Caco-2 (cell line): Measurements from ENCODE around the gene NFASC. TPM values are rescaled to one million over a fixed set of nuclear protein-coding genes. Genes with fewer than 3 reads are reported as not detected.

Experiments used
- BruUV-seq: library from RNA; stranded (reverse); fragments of 400-500 nt; replicated peaks from 2 replicates; lab custom pipeline; 2021; lab: Mats Ljungman, UMichigan
- CTCF ChIA-PET: fragments of 300-600 bp; sonication (Branson Sonifier 250); formaldehyde crosslinking; loops from one replicate; lab custom pipeline; 2022; ENCODE audit warnings: antibody characterized with exemption; lab: Charles Lee
- POLR2A ChIA-PET: fragments of 300-600 bp; sonication (Branson Sonifier 250); formaldehyde crosslinking; loops from one replicate; lab custom pipeline; 2022; ENCODE audit warnings: antibody characterized with exemption; lab: Charles Lee
- DNase-seq, 2 experiments: peaks; one replicate each; pipeline versions ENCODE4 v3.0.0 to v3.0.0-alpha.2; 2020 to 2022
- H3K27me3 ChIP-seq: replicated peaks from 2 replicates; pipeline ENCODE4 v1.6.0; 2011; ENCODE audit warnings: low read length; ENCODE audit not compliant: control insufficient read depth, insufficient read depth
- H3K36me3 ChIP-seq: 2 replicates; pipeline ENCODE4 v1.5.1; 2011; ENCODE audit warnings: low read length; ENCODE audit not compliant: control insufficient read depth, insufficient read depth
- H3K4me1 ChIP-seq: fragments of 250-450 bp; sonication (Bioruptor Pico); 2 replicates; pipeline ENCODE4 v1.5.1; 2020; ENCODE audit warnings: mild to moderate bottlenecking
- H3K4me3 ChIP-seq: 2 replicates; pipeline ENCODE4 v1.5.1; 2011; ENCODE audit warnings: low read depth, mild to moderate bottlenecking, control low read depth, low read length
- H3K9me3 ChIP-seq: fragments of 250-450 bp; sonication (Bioruptor Pico); 2 replicates; pipeline ENCODE4 v1.5.1; 2020; ENCODE audit warnings: mild to moderate bottlenecking, moderate library complexity
- H3K27ac Mint-ChIP-seq: one replicate; pipeline ENCODE4 v1.8.0; 2022; ENCODE audit warnings: mixed read lengths; ENCODE audit not compliant: unreplicated experiment
- H3K27me3 Mint-ChIP-seq: one replicate; pipeline ENCODE4 v1.8.0; 2022; ENCODE audit warnings: mixed read lengths; ENCODE audit not compliant: insufficient read depth, unreplicated experiment
- H3K36me3 Mint-ChIP-seq: one replicate; pipeline ENCODE4 v1.8.0; 2022; ENCODE audit warnings: mild to moderate bottlenecking, mixed read lengths; ENCODE audit not compliant: insufficient read depth, unreplicated experiment
- H3K4me1 Mint-ChIP-seq: one replicate; pipeline ENCODE4 v1.8.0; 2022; ENCODE audit warnings: low read depth, mixed read lengths; ENCODE audit not compliant: unreplicated experiment
- H3K4me3 Mint-ChIP-seq: one replicate; pipeline ENCODE4 v1.8.0; 2022; ENCODE audit warnings: mild to moderate bottlenecking, moderate library complexity, mixed read lengths; ENCODE audit not compliant: unreplicated experiment
- H3K9me3 Mint-ChIP-seq: one replicate; pipeline ENCODE4 v1.8.0; 2022; ENCODE audit warnings: mixed read lengths; ENCODE audit not compliant: unreplicated experiment
- intact Hi-C: fragments of 100-400 bp; cut with micrococcal nuclease; formaldehyde crosslinking; loops from one replicate; pipeline ENCODE4 v1.10.0; 2022; ENCODE audit not compliant: unreplicated experiment
- total RNA-seq: library from RNA; stranded (reverse); gene quantifications from 2 replicates; pipeline ENCODE4 v1.2.3, GENCODE V29; 2022
- TF ChIP-seq, protein P1 (sequence below), 2 experiments: fragments of 200-600 bp in 1 of 2; IDR thresholded peaks; 1 replicate in 1 of 2; 2 replicates in 1 of 2; pipeline versions ENCODE4 v1.5.1 to v1.8.0; 2011 to 2022; ENCODE audit warnings: antibody characterized with exemption in 1 of 2, control low read depth in 1 of 2, inconsistent platforms in 1 of 2, low read depth in 1 of 2, low read length in 1 of 2, mild to moderate bottlenecking in 1 of 2, moderate library complexity in 1 of 2; ENCODE audit not compliant: insufficient read depth in 1 of 2, severe bottlenecking in 1 of 2, unreplicated experiment in 1 of 2

Gene NFASC
- total RNA-seq, 1 experiment from 2014 or later, result 1.3 TPM

DNA sequence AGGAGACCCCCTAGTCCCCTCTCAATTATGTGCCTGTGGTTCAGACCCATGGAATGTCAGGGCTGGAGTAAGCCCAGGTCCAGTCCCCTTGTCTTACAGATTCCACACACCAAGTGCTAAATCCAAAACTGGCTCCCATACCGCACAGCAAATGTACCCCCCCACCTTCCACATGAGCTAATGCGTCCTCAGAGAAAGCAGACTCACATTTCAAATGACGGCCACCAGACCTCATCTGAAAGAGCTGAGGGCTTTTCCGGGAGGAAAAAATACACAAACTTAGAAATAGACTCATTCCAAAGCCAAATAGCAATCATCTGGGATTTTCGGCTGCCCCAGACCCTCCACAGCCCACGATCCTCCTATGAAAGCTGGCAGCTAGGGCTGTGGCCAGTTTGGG, 159.6 kb downstream of the NFASC start:
- POLR2A ChIA-PET, result no interaction called here
- Mint-ChIP-seq H3K36me3 (no peaks in the 10 kb centered on the region), H3K4me3 (no peak overlapping the region), H3K27me3 (peaks cover 12% of the 10 kb centered on the region), H3K4me1 (no peaks in the 10 kb centered on the region), H3K27ac (no peak overlapping the region), H3K9me3 (no peaks in the 10 kb centered on the region)
- Histone ChIP-seq H3K9me3 (no peaks in the 10 kb centered on the region), H3K27me3 (no peaks in the 10 kb centered on the region), H3K4me3 (no peak overlapping the region), H3K4me1 (no peaks in the 10 kb centered on the region), H3K36me3 (no peaks in the 10 kb centered on the region)
- TF ChIP-seq, protein P1, sequence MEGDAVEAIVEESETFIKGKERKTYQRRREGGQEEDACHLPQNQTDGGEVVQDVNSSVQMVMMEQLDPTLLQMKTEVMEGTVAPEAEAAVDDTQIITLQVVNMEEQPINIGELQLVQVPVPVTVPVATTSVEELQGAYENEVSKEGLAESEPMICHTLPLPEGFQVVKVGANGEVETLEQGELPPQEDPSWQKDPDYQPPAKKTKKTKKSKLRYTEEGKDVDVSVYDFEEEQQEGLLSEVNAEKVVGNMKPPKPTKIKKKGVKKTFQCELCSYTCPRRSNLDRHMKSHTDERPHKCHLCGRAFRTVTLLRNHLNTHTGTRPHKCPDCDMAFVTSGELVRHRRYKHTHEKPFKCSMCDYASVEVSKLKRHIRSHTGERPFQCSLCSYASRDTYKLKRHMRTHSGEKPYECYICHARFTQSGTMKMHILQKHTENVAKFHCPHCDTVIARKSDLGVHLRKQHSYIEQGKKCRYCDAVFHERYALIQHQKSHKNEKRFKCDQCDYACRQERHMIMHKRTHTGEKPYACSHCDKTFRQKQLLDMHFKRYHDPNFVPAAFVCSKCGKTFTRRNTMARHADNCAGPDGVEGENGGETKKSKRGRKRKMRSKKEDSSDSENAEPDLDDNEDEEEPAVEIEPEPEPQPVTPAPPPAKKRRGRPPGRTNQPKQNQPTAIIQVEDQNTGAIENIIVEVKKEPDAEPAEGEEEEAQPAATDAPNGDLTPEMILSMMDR (IDR thresholded peaks at IDR 0.05; ENCODE audit: insufficient read depth in 1 of 2, low read depth in 1 of 2, low read length in 1 of 2, severe bottlenecking in 1 of 2, unreplicated experiment in 1 of 2), result no peak
- CTCF ChIA-PET, result interaction anchor here (3.6 kb wide), 1 partner anchor 31 kb away, joined by 17 read pairs; no protein-coding TSS in a partner anchor
- DNase-seq, result no peak
- BruUV-seq, result no TSS peak
- intact Hi-C loops, result no loop called here

DNA sequence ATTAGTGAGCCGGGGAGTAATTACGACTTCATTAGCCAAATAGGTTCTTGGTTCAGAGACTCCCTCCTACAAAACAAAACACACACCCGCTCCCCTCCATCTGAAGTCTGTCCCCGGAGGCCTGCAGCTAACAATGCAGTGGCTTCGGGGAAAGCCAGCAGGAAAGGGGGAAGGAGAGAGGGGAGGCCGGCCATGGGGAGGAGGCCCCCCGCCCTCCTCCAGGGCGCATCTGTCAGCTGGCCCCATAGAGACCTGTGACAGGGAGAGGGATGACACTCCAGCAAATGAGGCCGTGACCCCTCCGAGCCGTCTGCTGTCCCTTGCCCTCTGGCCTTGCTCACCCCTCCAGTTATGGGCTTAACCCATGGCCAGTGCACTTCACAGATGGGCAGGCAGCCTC, 160.2 kb downstream of the NFASC start:
- no peaks in the 10 kb centered on the region for H3K27me3 ChIP-seq
- Mint-ChIP-seq H3K4me3 (no peak overlapping the region), H3K27me3 (peaks cover 13% of the 10 kb centered on the region), H3K36me3 (no peaks in the 10 kb centered on the region), H3K27ac (no peak overlapping the region), H3K4me1 (no peaks in the 10 kb centered on the region), H3K9me3 (no peaks in the 10 kb centered on the region)
- TF ChIP-seq, protein P1 (IDR thresholded peaks at IDR 0.05; ENCODE audit: insufficient read depth in 1 of 2, low read depth in 1 of 2, low read length in 1 of 2, severe bottlenecking in 1 of 2, unreplicated experiment in 1 of 2), result no peak
- no TSS peak for BruUV-seq
- no peaks in the 10 kb centered on the region for H3K9me3 ChIP-seq
- intact Hi-C loops, result no loop called here
- no peak for DNase-seq
- no peaks in the 10 kb centered on the region for H3K4me1 ChIP-seq
- ChIA-PET POLR2A (no interaction called here), CTCF (interaction anchor here (0.6 to 3.6 kb wide), 2 partner anchors 31 to 610 kb away, joined by 5 to 17 read pairs; no protein-coding TSS in a partner anchor)
- H3K4me3 ChIP-seq, result no peak overlapping the region
- no peaks in the 10 kb centered on the region for H3K36me3 ChIP-seq

DNA sequence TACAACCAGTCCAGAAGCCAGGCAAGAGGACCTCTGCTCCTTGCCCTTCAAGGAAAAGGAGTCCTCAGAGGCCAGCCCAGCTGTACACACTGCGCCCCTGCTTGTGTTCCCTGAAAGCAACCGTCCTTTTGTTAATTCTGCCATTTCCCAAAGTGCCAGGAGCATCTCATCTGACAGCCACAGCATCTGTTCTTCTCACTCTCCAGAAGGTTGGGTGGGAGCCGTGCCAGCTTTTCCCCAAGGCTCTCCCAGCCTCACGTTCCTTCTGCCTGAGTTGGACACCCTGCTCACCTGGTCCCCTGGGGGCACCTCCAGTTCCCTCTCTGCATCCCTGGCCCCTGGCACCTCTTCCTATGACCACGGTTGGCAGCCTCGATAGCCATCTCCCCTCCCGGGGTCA, 161.8 kb downstream of the NFASC start:
- H3K9me3 ChIP-seq, result no peaks in the 10 kb centered on the region
- Mint-ChIP-seq H3K9me3 (no peaks in the 10 kb centered on the region), H3K27ac (no peak overlapping the region), H3K4me3 (no peak overlapping the region), H3K27me3 (peaks cover 17% of the 10 kb centered on the region), H3K36me3 (no peaks in the 10 kb centered on the region), H3K4me1 (no peaks in the 10 kb centered on the region)
- POLR2A ChIA-PET, result no interaction called here
- CTCF ChIA-PET, result no interaction called here
- H3K27me3 ChIP-seq, result no peaks in the 10 kb centered on the region
- TF ChIP-seq, protein P1 (IDR thresholded peaks at IDR 0.05; ENCODE audit: insufficient read depth in 1 of 2, low read depth in 1 of 2, low read length in 1 of 2, severe bottlenecking in 1 of 2, unreplicated experiment in 1 of 2), result no peak
- H3K4me1 ChIP-seq, result no peaks in the 10 kb centered on the region
- BruUV-seq, result no TSS peak
- no peak overlapping the region for H3K4me3 ChIP-seq
- no peaks in the 10 kb centered on the region for H3K36me3 ChIP-seq
- intact Hi-C loops, result no loop called here
- DNase-seq, result no peak
